Prostate gland (tissue), 2 donors: Measurements from ENCODE around the gene PEAK1. TPM values are rescaled to one million over a fixed set of nuclear protein-coding genes. Genes with fewer than 3 reads are reported as not detected.

Experiments used
- DNase-seq: peaks from one replicate; pipeline ENCODE4 v3.0.0-alpha.2; 2019; ENCODE audit warnings: low spot score
- H3K27ac ChIP-seq, 2 donors: fragments of 200-600 bp; sonication (generic); 2 replicates each; pipeline ENCODE4 v1.5.1; 2017 to 2019
- H3K27me3 ChIP-seq: fragments of 200-600 bp; sonication (generic); replicated peaks from 2 replicates; pipeline ENCODE4 v1.5.1; 2019; ENCODE audit not compliant: insufficient read depth
- H3K36me3 ChIP-seq, 2 donors: fragments of 200-600 bp; sonication (generic); 1 replicate in 1 of 2; 2 replicates in 1 of 2; pipeline versions ENCODE4 v1.5.1 to v1.8.1; 2017 to 2019
- H3K4me1 ChIP-seq: fragments of 200-600 bp; sonication (generic); replicated peaks from 2 replicates; pipeline ENCODE4 v1.5.1; 2019
- H3K4me3 ChIP-seq, 2 donors: fragments of 200-600 bp; sonication (generic); 2 replicates each; pipeline ENCODE4 v1.5.1; 2017 to 2019
- H3K9me3 ChIP-seq: fragments of 200-600 bp; sonication (generic); 2 replicates; pipeline ENCODE4 v1.5.1; 2017
- POLR2A ChIP-seq: fragments of 450-650 bp; IDR thresholded peaks from one replicate; pipeline ENCODE4 v1.6.1; 2016; ENCODE audit warnings: antibody characterized with exemption, mild to moderate bottlenecking
- POLR2AphosphoS5 ChIP-seq: sonication (generic); formaldehyde crosslinking; IDR thresholded peaks from one replicate; pipeline ENCODE4 v1.6.1; 2017; ENCODE audit warnings: antibody characterized with exemption
- WGBS: methylation state at CpG from one replicate; pipeline ENCODE4 v1.1.5; 2018; 5-methylcytosine and 5-hydroxymethylcytosine counted together
- intact Hi-C: fragments of 100-400 bp; cut with DNase I; formaldehyde crosslinking; loops from one replicate; pipeline ENCODE4 v1.14.2; 2022
- total RNA-seq, 2 donors: library from RNA; depleted of rRNA; stranded (reverse); fragments of >200 nt; gene quantifications; one replicate each; pipeline ENCODE4 v1.1.0, GENCODE V29; 2016
- TF ChIP-seq, protein P1 (sequence below), 4 experiments: fragments of 200-600 bp in 2 of 4; fragments of 450-650 bp in 2 of 4; sonication (generic) in 2 of 4; IDR thresholded peaks; 1 replicate in 3 of 4; 2 replicates in 1 of 4; pipeline ENCODE4 v1.5.1; 2016 to 2019; ENCODE audit warnings: antibody characterized with exemption in 4 of 4, mild to moderate bottlenecking in 2 of 4, moderate library complexity in 2 of 4

Gene PEAK1
- total RNA-seq, 2 donors from 2014 or later: 11.3 to 108 TPM

DNA sequence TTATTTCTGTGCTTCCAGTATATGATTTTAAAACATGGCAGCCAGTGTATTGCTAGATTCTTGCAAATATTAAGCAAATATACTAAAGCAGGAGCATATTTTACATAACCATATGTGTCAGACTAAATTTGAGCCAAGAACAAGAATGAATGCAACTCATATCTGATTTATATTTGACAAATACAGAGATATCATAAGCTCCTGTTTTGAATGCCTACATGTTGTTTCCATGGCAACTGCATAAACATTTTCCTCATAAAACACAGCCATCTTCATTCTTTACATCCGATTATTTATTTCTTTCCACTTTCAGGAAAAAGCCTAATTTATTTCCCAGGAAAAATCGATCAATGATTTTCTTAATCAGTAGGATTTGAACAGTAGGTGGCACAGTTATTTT lies 176.8 kb downstream of the PEAK1 start:
- WGBS: 76% methylated on average over 2 of the region's 2 CpGs
- Histone ChIP-seq H3K36me3 (no peaks in the 10 kb centered on the region), H3K27me3 (no peaks in the 10 kb centered on the region), H3K4me3 (no peak overlapping the region), H3K27ac (no peak overlapping the region), H3K4me1 (no peaks in the 10 kb centered on the region), H3K9me3 (no peaks in the 10 kb centered on the region)
- DNase-seq: no peak
- intact Hi-C loops: no loop called here
- no peak for TF ChIP-seq POLR2A
- no peak for TF ChIP-seq POLR2AphosphoS5
- TF ChIP-seq, protein P1, sequence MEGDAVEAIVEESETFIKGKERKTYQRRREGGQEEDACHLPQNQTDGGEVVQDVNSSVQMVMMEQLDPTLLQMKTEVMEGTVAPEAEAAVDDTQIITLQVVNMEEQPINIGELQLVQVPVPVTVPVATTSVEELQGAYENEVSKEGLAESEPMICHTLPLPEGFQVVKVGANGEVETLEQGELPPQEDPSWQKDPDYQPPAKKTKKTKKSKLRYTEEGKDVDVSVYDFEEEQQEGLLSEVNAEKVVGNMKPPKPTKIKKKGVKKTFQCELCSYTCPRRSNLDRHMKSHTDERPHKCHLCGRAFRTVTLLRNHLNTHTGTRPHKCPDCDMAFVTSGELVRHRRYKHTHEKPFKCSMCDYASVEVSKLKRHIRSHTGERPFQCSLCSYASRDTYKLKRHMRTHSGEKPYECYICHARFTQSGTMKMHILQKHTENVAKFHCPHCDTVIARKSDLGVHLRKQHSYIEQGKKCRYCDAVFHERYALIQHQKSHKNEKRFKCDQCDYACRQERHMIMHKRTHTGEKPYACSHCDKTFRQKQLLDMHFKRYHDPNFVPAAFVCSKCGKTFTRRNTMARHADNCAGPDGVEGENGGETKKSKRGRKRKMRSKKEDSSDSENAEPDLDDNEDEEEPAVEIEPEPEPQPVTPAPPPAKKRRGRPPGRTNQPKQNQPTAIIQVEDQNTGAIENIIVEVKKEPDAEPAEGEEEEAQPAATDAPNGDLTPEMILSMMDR (IDR thresholded peaks at IDR 0.05): no peak

DNA sequence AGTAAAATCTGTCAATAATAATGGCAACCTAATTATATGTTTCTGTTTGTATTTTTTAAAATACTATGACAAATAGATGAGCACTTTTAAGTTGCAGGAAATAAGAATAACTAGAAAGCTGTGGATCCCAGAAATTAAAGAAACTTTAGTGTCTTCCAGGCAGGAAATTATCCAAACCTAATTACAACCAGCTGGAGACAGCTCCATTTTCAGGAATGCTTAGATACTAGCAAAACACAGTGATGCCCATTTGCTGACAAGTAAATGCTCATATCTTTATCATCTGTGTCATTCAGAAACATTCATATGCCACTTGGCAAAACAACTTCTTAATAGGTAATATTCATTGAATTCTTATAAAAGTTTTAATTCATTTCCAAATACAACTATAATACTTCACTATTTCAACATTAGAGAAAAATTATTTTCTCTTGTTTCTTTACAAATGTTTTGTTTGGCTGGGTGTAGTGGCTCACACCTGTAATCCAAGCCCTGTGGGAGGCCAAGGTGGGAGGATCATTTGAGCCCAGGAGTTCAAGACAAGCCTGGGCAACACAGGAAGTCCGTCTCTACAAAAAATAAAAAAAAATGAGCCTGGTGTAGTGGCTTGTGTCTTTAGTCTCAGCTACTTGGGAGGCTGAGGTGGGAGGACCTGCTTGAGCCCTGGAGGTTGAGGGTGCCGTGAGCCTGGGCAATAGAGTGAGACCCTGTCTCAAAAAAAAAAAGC lies 179.9 kb downstream of the PEAK1 start:
- WGBS: 76% methylated on average over 2 of the region's 2 CpGs
- no peak for DNase-seq
- intact Hi-C loops: no loop called here

DNA sequence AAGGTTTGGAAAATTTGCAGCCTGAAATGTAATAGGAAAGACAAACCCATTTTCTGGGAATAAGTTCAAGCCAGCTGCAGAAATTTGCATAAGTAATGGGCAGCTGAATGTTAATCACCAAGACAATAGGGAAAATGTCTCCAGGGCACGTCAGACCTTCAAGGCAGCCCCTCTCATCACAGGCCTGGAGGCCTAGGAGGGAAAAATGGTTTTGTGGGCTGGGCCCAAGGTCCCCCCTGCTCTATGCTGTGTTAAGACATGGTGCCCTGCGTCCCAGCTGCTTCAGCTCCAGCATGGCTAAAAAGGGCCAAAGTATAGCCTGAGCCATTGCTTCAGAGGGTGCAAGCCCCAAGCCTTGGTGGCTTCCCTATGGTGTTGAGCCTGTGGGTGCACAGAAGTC lies 184.3 kb downstream of the PEAK1 start:
- no peaks in the 10 kb centered on the region for H3K4me1 ChIP-seq
- DNase-seq: no peak
- no peaks in the 10 kb centered on the region for H3K36me3 ChIP-seq
- intact Hi-C loops: no loop called here
- TF ChIP-seq POLR2A (no peak), POLR2AphosphoS5 (no peak)
- TF ChIP-seq, protein P1 (IDR thresholded peaks at IDR 0.05): no peak
- H3K27me3 ChIP-seq: no peaks in the 10 kb centered on the region
- no peak overlapping the region for H3K27ac ChIP-seq
- no peak overlapping the region for H3K4me3 ChIP-seq
- H3K9me3 ChIP-seq: no peaks in the 10 kb centered on the region
- 96% methylated on average over 2 of the region's 2 CpGs for WGBS

More for the DNA sequence above, 179.9 kb downstream of the PEAK1 start:
- H3K27ac ChIP-seq: no peak overlapping the region
- H3K4me3 ChIP-seq: no peak overlapping the region
- H3K27me3 ChIP-seq: no peaks in the 10 kb centered on the region
- TF ChIP-seq, protein P1 (IDR thresholded peaks at IDR 0.05): no peak
- no peak for TF ChIP-seq POLR2A
- TF ChIP-seq POLR2AphosphoS5: no peak
- H3K36me3 ChIP-seq: no peaks in the 10 kb centered on the region
- H3K9me3 ChIP-seq: no peaks in the 10 kb centered on the region
- H3K4me1 ChIP-seq: no peaks in the 10 kb centered on the region

DNA sequence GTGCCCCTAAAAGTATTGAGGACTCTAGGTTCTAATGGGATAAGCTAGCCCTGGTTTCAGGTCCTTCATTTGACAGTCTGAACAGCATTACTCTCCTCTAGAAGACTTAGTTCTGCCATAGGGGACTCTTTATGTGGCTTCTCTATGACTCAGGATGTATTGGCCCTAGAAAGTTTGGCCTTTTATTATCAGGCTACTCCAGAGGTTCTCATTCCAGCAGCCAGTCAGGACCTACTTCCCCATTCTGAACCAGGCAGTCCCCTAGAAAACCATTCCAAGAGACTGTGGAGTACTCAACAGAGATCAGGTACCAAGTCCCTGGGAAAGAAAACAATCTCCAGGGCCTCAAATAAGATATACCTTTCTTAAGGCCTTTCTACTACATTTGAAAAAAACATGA lies 191.1 kb downstream of the PEAK1 start:
- intact Hi-C loops: no loop called here
- no peaks in the 10 kb centered on the region for H3K9me3 ChIP-seq
- H3K4me1 ChIP-seq: no peaks in the 10 kb centered on the region
- TF ChIP-seq POLR2A: no peak
- TF ChIP-seq, protein P1 (IDR thresholded peaks at IDR 0.05): no peak
- no peak for TF ChIP-seq POLR2AphosphoS5
- no peak for DNase-seq
- no peaks in the 10 kb centered on the region for H3K36me3 ChIP-seq
- H3K4me3 ChIP-seq: no peak overlapping the region
- H3K27ac ChIP-seq: no peak overlapping the region
- H3K27me3 ChIP-seq: no peaks in the 10 kb centered on the region

DNA sequence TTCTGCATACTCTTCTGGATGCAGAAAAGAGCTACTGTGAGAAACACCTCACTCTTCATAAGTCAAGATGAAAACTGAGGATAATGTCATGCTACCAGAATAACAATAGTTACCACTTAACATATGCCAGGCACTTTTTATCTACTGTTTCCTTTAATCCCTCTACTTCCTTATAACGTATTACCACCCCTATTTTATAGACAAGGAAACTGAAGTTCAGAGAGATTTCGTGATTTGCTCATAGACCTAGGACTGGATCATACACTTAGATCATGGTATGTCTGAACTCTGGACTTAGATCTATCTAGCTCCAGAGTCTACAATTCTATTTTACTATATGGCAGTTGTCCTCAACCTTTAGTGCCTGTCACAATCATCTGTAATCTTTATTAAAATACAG lies 193.3 kb downstream of the PEAK1 start:
- H3K4me1 ChIP-seq: no peaks in the 10 kb centered on the region
- H3K36me3 ChIP-seq: no peaks in the 10 kb centered on the region
- no peaks in the 10 kb centered on the region for H3K27me3 ChIP-seq
- intact Hi-C loops: no loop called here
- H3K9me3 ChIP-seq: no peaks in the 10 kb centered on the region
- WGBS: 45% methylated on average over 2 of the region's 2 CpGs
- H3K4me3 ChIP-seq: no peak overlapping the region
- H3K27ac ChIP-seq: no peak overlapping the region
- DNase-seq: no peak
- TF ChIP-seq POLR2AphosphoS5 (no peak), POLR2A (no peak)
- TF ChIP-seq, protein P1 (IDR thresholded peaks at IDR 0.05): no peak
